Osteocyte (in vitro differentiated cells): ENCODE data around the gene SH3PXD2A. TPM values are rescaled to one million over a fixed set of nuclear protein-coding genes. Genes with fewer than 3 reads are reported as not detected.

Experiments used
- DNase-seq: peaks from one replicate; pipeline ENCODE4 v3.0.0; 2021; ENCODE audit warnings: mixed read lengths; ENCODE audit not compliant: unreplicated experiment; ENCODE audit errors: extremely low spot score
- H3K27ac Mint-ChIP-seq: one replicate; pipeline ENCODE4 v1.8.0; 2021; ENCODE audit warnings: mild to moderate bottlenecking, mixed read lengths; ENCODE audit not compliant: unreplicated experiment
- H3K27me3 Mint-ChIP-seq: one replicate; pipeline ENCODE4 v1.8.0; 2021; ENCODE audit warnings: mixed read lengths; ENCODE audit not compliant: unreplicated experiment
- H3K36me3 Mint-ChIP-seq: one replicate; pipeline ENCODE4 v1.8.0; 2021; ENCODE audit warnings: mixed read lengths; ENCODE audit not compliant: unreplicated experiment
- H3K4me1 Mint-ChIP-seq: one replicate; pipeline ENCODE4 v1.8.0; 2021; ENCODE audit warnings: mixed read lengths; ENCODE audit not compliant: unreplicated experiment
- H3K4me3 Mint-ChIP-seq: one replicate; pipeline ENCODE4 v1.8.0; 2021; ENCODE audit warnings: mild to moderate bottlenecking, moderate library complexity, mixed read lengths; ENCODE audit not compliant: unreplicated experiment
- H3K9me3 Mint-ChIP-seq: one replicate; pipeline ENCODE4 v1.8.0; 2021; ENCODE audit warnings: mixed read lengths; ENCODE audit not compliant: unreplicated experiment
- total RNA-seq: library from RNA; stranded (reverse); gene quantifications from 2 replicates; pipeline ENCODE4 v1.2.1, GENCODE V29; 2021
- TF ChIP-seq, protein P1 (sequence below): fragments of 200-600 bp; sonication (generic); IDR thresholded peaks from 2 replicates; pipeline ENCODE4 v1.5.0; 2021; ENCODE audit warnings: antibody characterized with exemption, mild to moderate bottlenecking, moderate library complexity

SH3PXD2A gene
- total RNA-seq, 1 donor from 2014 or later, result 43.0 TPM

DNA sequence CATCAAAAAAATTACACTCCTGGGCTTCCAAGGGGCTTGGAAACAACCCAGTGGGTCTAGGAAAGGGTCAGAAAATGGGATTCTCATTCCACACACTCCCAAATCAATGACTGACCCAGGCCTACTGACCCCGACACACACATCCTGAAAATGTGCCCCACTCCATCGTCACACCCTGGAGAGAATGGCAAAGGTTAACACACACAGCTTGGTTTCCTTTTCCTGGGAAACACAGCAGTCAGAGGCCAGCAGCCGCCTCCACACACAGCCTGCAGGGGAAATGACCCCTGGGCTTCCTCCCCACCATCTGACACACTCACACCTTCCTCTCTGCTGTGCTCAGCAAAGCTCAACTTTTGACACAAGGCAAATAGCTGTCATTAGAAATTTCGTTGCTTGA lies 42.9 kb downstream of the SH3PXD2A start:
- Mint-ChIP-seq H3K4me3 (no peak overlapping the region), H3K9me3 (no peaks in the 10 kb centered on the region), H3K4me1 (peaks cover 27% of the 10 kb centered on the region), H3K27me3 (no peaks in the 10 kb centered on the region), H3K27ac (no peak overlapping the region), H3K36me3 (no peaks in the 10 kb centered on the region)
- TF ChIP-seq, protein P1, sequence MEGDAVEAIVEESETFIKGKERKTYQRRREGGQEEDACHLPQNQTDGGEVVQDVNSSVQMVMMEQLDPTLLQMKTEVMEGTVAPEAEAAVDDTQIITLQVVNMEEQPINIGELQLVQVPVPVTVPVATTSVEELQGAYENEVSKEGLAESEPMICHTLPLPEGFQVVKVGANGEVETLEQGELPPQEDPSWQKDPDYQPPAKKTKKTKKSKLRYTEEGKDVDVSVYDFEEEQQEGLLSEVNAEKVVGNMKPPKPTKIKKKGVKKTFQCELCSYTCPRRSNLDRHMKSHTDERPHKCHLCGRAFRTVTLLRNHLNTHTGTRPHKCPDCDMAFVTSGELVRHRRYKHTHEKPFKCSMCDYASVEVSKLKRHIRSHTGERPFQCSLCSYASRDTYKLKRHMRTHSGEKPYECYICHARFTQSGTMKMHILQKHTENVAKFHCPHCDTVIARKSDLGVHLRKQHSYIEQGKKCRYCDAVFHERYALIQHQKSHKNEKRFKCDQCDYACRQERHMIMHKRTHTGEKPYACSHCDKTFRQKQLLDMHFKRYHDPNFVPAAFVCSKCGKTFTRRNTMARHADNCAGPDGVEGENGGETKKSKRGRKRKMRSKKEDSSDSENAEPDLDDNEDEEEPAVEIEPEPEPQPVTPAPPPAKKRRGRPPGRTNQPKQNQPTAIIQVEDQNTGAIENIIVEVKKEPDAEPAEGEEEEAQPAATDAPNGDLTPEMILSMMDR, result no peak
- no peak for DNase-seq

DNA sequence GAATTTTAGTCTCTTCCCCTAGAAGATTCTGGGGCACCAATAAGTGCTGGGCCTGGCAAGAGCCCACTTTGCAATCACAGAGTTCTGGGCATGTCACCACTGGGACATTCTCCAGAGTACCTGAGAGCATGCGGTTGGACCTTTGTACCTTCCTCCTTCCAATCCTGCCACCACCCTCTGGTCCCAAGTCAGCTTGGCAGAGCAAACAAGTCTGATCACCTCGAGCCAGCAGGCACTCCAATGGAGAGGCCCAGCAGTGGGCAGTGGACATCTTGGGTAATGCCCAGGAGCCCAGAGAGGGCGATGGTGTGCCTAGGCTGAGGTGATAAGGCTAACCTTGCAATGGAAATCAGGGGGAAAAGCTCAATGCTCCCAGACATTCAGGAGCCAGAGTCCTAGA lies 43.4 kb downstream of the SH3PXD2A start:
- DNase-seq, result no peak
- Mint-ChIP-seq H3K4me1 (peaks cover 27% of the 10 kb centered on the region), H3K27ac (no peak overlapping the region), H3K9me3 (no peaks in the 10 kb centered on the region), H3K36me3 (no peaks in the 10 kb centered on the region), H3K4me3 (no peak overlapping the region), H3K27me3 (no peaks in the 10 kb centered on the region)
- TF ChIP-seq, protein P1, result no peak

DNA sequence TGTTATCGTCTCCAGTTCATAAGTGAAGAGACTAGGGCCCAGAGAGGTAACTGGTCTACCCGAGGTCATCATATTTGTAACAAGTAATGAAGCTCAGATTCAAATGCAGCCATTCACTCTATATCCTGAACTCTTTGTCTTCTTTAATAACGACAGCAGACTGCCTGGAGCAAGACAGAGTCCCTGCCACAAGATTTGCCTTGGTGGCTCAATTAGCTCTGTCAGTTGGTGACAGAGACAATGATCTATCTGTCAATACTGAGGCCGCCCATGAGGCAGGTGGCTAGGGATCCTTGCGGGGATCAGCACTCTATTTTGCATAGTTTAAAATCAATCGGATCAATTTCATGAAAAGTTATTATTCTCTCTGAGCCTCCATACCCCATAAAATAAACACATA lies 43.9 kb downstream of the SH3PXD2A start:
- H3K9me3 Mint-ChIP-seq, result no peaks in the 10 kb centered on the region
- H3K4me3 Mint-ChIP-seq, result no peak overlapping the region
- DNase-seq, result no peak
- H3K4me1 Mint-ChIP-seq, result peaks cover 27% of the 10 kb centered on the region
- no peak overlapping the region for H3K27ac Mint-ChIP-seq
- no peaks in the 10 kb centered on the region for H3K27me3 Mint-ChIP-seq
- H3K36me3 Mint-ChIP-seq, result no peaks in the 10 kb centered on the region
- TF ChIP-seq, protein P1, result no peak

DNA sequence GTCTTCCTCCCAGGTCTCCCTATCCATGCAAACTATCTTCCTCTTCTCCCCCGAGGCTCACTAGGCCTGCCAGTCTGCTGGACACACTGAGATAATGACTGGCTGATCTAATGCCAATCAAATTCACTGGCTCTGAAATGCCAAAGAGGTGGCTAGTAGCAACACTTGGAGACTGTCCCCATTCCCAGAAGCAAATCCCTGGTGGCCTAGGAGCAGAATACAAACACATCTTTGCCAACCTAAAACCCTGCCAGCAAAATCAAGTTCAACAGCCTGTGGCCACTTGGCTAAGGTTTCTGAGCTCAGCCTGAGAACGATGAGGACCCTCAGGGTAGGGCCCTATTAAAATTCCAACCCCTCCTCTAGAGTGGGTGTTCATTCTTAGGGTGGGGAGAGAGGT lies 46.6 kb downstream of the SH3PXD2A start:
- no peak overlapping the region for H3K4me3 Mint-ChIP-seq
- peaks cover 15% of the 10 kb centered on the region for H3K4me1 Mint-ChIP-seq
- H3K36me3 Mint-ChIP-seq, result no peaks in the 10 kb centered on the region
- no peak overlapping the region for H3K27ac Mint-ChIP-seq
- peaks cover 3% of the 10 kb centered on the region for H3K27me3 Mint-ChIP-seq
- no peak for DNase-seq
- no peaks in the 10 kb centered on the region for H3K9me3 Mint-ChIP-seq
- TF ChIP-seq, protein P1, result no peak

DNA sequence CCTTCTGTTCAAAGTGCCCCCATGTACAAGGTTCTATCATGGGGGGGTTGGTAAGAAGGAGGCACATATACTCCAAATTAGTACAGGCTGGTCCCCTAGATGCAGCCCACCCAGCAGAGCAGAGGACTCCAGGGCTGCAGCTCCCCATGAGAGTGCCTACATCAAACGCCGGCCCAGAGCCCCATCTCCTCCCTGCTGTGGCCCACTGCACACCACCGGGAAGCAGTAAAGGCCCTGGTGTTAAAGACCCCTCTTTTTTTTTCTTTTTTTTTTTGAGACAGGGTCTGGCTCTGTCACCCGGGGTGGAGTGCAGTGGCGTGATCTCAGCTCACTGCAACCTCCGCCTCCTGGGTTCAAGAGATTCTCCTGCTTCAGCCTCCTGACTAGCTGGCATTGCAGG lies 47.4 kb downstream of the SH3PXD2A start:
- Mint-ChIP-seq H3K27me3 (peaks cover 6% of the 10 kb centered on the region), H3K27ac (no peak overlapping the region), H3K36me3 (no peaks in the 10 kb centered on the region), H3K9me3 (no peaks in the 10 kb centered on the region), H3K4me3 (no peak overlapping the region), H3K4me1 (peaks cover 12% of the 10 kb centered on the region)
- TF ChIP-seq, protein P1, result no peak
- no peak for DNase-seq
